HEK293 (cell line): ENCODE measurements around the gene UGGT1.

Source experiments
- MYNN ChIP-seq: fragments of 450-650 bp; formaldehyde crosslinking; IDR thresholded peaks from 2 replicates; pipeline ENCODE4 v1.5.1; 2016; ENCODE audit warnings: missing biosample characterization, missing genetic modification characterization, borderline replicate concordance
- OVOL3 ChIP-seq: fragments of 450-650 bp; formaldehyde crosslinking; IDR thresholded peaks from 2 replicates; pipeline ENCODE4 v1.5.1; 2016; ENCODE audit warnings: missing biosample characterization, missing genetic modification characterization
- RBAK ChIP-seq: fragments of 450-650 bp; formaldehyde crosslinking; IDR thresholded peaks from 2 replicates; pipeline ENCODE4 v1.5.1; 2016; ENCODE audit warnings: missing biosample characterization, missing genetic modification characterization
- SETDB1 ChIP-seq: IDR thresholded peaks from one replicate; pipeline ENCODE4 v1.6.1; 2017; ENCODE audit warnings: mild to moderate bottlenecking, low read length, moderate library complexity, mixed read lengths; ENCODE audit not compliant: insufficient read length
- SP3 ChIP-seq: fragments of 450-650 bp; formaldehyde crosslinking; IDR thresholded peaks from 2 replicates; pipeline ENCODE4 v1.5.1; 2016; ENCODE audit warnings: missing biosample characterization, missing genetic modification characterization
- ZBTB21 ChIP-seq: fragments of 450-650 bp; formaldehyde crosslinking; IDR thresholded peaks from 2 replicates; pipeline ENCODE4 v1.5.1; 2017; ENCODE audit warnings: missing biosample characterization, missing genetic modification characterization
- ZNF146 ChIP-seq: fragments of 450-650 bp; formaldehyde crosslinking; IDR thresholded peaks from 2 replicates; pipeline ENCODE4 v1.5.1; 2016; ENCODE audit warnings: missing biosample characterization, missing genetic modification characterization
- ZNF202 ChIP-seq: fragments of 450-650 bp; formaldehyde crosslinking; IDR thresholded peaks from 2 replicates; pipeline ENCODE4 v1.5.1; 2016; ENCODE audit warnings: missing biosample characterization, missing genetic modification characterization, borderline replicate concordance
- ZNF248 ChIP-seq: fragments of 450-650 bp; formaldehyde crosslinking; IDR thresholded peaks from 2 replicates; pipeline ENCODE4 v1.5.1; 2017; ENCODE audit warnings: missing biosample characterization, missing genetic modification characterization
- ZNF416 ChIP-seq: fragments of 450-650 bp; formaldehyde crosslinking; IDR thresholded peaks from 2 replicates; pipeline ENCODE4 v1.5.1; 2016; ENCODE audit warnings: missing biosample characterization, missing genetic modification characterization
- ZNF514 ChIP-seq: fragments of 450-650 bp; formaldehyde crosslinking; IDR thresholded peaks from 2 replicates; pipeline ENCODE4 v1.5.1; 2016; ENCODE audit warnings: missing biosample characterization, missing genetic modification characterization
- ZNF555 ChIP-seq: fragments of 450-650 bp; formaldehyde crosslinking; conservative IDR thresholded peaks from 2 replicates; pipeline ENCODE4 v1.5.1; 2017; ENCODE audit warnings: missing biosample characterization, mild to moderate bottlenecking, missing genetic modification characterization, inconsistent platforms
- ZNF585B ChIP-seq: fragments of 450-650 bp; formaldehyde crosslinking; IDR thresholded peaks from 2 replicates; pipeline ENCODE4 v1.5.1; 2016; ENCODE audit warnings: missing biosample characterization, missing genetic modification characterization
- ZNF629 ChIP-seq: fragments of 450-650 bp; formaldehyde crosslinking; IDR thresholded peaks from 2 replicates; pipeline ENCODE4 v1.5.1; 2017; ENCODE audit warnings: missing biosample characterization, missing genetic modification characterization
- ZNF654 ChIP-seq: fragments of 450-650 bp; formaldehyde crosslinking; IDR thresholded peaks from 2 replicates; pipeline ENCODE4 v1.5.1; 2016; ENCODE audit warnings: low read depth, missing biosample characterization, missing genetic modification characterization
- ZNF664 ChIP-seq: fragments of 450-650 bp; formaldehyde crosslinking; IDR thresholded peaks from 2 replicates; pipeline ENCODE4 v1.5.1; 2016; ENCODE audit warnings: missing biosample characterization, missing genetic modification characterization
- ZNF76 ChIP-seq: fragments of 450-650 bp; formaldehyde crosslinking; IDR thresholded peaks from 2 replicates; pipeline ENCODE4; 2016; ENCODE audit warnings: low read depth, missing biosample characterization, missing genetic modification characterization, borderline replicate concordance
- ZNF843 ChIP-seq: fragments of 450-650 bp; formaldehyde crosslinking; IDR thresholded peaks from 2 replicates; pipeline ENCODE4 v1.5.1; 2016; ENCODE audit warnings: missing biosample characterization, missing genetic modification characterization
- TF ChIP-seq, protein P1 (sequence below): fragments of 450-650 bp; formaldehyde crosslinking; IDR thresholded peaks from 2 replicates; pipeline ENCODE4 v1.5.1; 2016; ENCODE audit warnings: missing biosample characterization, missing genetic modification characterization
- TF ChIP-seq, protein P2 (sequence below): fragments of 450-650 bp; formaldehyde crosslinking; IDR thresholded peaks from 2 replicates; pipeline ENCODE4 v1.5.1; 2016; ENCODE audit warnings: missing biosample characterization, missing genetic modification characterization
- TF ChIP-seq, protein P3 (sequence below): fragments of 450-650 bp; formaldehyde crosslinking; IDR thresholded peaks from 2 replicates; pipeline ENCODE4 v1.5.1; 2016; ENCODE audit warnings: missing biosample characterization, missing genetic modification characterization
- TF ChIP-seq, protein P4 (sequence below): fragments of 450-650 bp; formaldehyde crosslinking; IDR thresholded peaks from 2 replicates; pipeline ENCODE4 v1.5.1; 2016; ENCODE audit warnings: missing biosample characterization, missing genetic modification characterization
- TF ChIP-seq, protein P5 (sequence below): fragments of 450-650 bp; formaldehyde crosslinking; IDR thresholded peaks from 2 replicates; pipeline ENCODE4 v1.5.1; 2016; ENCODE audit warnings: missing biosample characterization, missing genetic modification characterization
- TF ChIP-seq, protein P6 (sequence below): fragments of 450-650 bp; formaldehyde crosslinking; IDR thresholded peaks from 2 replicates; pipeline ENCODE4 v1.5.1; 2016; ENCODE audit warnings: missing biosample characterization, missing genetic modification characterization

The UGGT1 gene

DNA sequence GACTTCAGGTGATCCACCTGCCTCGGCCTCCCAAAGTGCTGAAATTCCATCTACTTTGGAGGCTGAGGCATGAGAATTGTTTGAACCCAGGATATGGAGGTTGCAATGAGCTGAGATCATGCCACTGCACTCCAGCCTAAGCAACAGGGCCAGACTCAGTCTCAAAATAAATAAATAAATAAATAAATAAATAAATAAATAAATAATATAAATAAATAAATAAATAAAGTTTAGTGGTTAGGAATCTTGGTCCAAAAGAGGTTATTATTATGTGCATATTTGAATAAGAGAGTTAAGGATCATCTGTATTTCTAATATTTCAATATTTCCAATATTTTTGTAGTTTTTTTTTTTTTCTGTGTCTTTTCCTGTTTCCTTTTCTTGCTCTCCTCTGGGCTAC, 136.9 kb downstream of the UGGT1 start (continued):
- TF ChIP-seq, protein P1, sequence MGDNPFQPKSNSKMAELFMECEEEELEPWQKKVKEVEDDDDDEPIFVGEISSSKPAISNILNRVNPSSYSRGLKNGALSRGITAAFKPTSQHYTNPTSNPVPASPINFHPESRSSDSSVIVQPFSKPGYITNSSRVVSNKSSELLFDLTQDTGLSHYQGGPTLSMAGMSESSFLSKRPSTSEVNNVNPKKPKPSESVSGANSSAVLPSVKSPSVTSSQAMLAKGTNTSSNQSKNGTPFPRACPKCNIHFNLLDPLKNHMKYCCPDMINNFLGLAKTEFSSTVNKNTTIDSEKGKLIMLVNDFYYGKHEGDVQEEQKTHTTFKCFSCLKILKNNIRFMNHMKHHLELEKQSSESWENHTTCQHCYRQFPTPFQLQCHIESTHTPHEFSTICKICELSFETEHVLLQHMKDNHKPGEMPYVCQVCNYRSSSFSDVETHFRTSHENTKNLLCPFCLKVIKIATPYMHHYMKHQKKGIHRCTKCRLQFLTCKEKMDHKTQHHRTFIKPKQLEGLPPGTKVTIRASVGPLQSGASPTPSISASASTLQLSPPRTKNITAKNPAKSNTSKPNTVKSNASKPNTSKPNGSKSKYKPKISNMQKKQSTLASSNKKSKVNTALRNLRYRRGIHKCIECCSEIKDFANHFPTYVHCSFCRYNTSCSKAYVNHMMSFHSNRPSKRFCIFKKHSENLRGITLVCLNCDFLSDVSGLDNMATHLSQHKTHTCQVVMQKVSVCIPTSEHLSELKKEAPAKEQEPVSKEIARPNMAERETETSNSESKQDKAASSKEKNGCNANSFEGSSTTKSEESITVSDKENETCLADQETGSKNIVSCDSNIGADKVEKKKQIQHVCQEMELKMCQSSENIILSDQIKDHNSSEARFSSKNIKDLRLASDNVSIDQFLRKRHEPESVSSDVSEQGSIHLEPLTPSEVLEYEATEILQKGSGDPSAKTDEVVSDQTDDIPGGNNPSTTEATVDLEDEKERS (tag by site-specific recombination) = no peak
- TF ChIP-seq, protein P2, sequence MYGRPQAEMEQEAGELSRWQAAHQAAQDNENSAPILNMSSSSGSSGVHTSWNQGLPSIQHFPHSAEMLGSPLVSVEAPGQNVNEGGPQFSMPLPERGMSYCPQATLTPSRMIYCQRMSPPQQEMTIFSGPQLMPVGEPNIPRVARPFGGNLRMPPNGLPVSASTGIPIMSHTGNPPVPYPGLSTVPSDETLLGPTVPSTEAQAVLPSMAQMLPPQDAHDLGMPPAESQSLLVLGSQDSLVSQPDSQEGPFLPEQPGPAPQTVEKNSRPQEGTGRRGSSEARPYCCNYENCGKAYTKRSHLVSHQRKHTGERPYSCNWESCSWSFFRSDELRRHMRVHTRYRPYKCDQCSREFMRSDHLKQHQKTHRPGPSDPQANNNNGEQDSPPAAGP (tag by site-specific recombination) = no peak
- TF ChIP-seq ZNF248 (tag by site-specific recombination) = no peak
- 0 out of 2 replicates have a peak, but pooled peaks have one; percentile 27 for TF ChIP-seq SP3 (tag by site-specific recombination)
- TF ChIP-seq OVOL3 = no peak
- peak; percentile 100 for TF ChIP-seq ZNF555 (tag by site-specific recombination)
- TF ChIP-seq, protein P3, sequence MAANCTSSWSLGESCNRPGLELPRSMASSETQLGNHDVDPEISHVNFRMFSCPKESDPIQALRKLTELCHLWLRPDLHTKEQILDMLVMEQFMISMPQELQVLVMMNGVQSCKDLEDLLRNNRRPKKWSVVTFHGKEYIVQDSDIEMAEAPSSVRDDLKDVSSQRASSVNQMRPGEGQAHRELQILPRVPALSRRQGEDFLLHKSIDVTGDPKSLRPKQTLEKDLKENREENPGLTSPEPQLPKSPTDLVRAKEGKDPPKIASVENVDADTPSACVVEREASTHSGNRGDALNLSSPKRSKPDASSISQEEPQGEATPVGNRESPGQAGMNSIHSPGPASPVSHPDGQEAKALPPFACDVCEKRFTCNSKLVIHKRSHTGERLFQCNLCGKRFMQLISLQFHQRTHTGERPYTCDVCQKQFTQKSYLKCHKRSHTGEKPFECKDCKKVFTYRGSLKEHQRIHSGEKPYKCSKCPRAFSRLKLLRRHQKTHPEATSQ = no peak
- 0 out of 2 replicates have a peak, but pooled peaks have one; percentile 26 for TF ChIP-seq ZNF514 (tag by site-specific recombination)
- no peak for TF ChIP-seq ZNF585B (tag by site-specific recombination)
- peak; percentile 87 for TF ChIP-seq ZNF664 (tag by site-specific recombination)
- peak; percentile 96 for TF ChIP-seq ZNF202 (tag by site-specific recombination)
- peak; percentile 15; the same call in 1 of the 2 replicates for TF ChIP-seq ZNF146 (tag by site-specific recombination)
- TF ChIP-seq ZNF629 = peak; percentile 76
- TF ChIP-seq, protein P4, sequence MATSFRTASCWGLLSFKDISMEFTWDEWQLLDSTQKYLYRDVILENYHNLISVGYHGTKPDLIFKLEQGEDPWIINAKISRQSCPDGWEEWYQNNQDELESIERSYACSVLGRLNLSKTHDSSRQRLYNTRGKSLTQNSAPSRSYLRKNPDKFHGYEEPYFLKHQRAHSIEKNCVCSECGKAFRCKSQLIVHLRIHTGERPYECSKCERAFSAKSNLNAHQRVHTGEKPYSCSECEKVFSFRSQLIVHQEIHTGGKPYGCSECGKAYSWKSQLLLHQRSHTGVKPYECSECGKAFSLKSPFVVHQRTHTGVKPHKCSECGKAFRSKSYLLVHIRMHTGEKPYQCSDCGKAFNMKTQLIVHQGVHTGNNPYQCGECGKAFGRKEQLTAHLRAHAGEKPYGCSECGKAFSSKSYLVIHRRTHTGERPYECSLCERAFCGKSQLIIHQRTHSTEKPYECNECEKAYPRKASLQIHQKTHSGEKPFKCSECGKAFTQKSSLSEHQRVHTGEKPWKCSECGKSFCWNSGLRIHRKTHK (tag by site-specific recombination) = no peak
- TF ChIP-seq, protein P5, sequence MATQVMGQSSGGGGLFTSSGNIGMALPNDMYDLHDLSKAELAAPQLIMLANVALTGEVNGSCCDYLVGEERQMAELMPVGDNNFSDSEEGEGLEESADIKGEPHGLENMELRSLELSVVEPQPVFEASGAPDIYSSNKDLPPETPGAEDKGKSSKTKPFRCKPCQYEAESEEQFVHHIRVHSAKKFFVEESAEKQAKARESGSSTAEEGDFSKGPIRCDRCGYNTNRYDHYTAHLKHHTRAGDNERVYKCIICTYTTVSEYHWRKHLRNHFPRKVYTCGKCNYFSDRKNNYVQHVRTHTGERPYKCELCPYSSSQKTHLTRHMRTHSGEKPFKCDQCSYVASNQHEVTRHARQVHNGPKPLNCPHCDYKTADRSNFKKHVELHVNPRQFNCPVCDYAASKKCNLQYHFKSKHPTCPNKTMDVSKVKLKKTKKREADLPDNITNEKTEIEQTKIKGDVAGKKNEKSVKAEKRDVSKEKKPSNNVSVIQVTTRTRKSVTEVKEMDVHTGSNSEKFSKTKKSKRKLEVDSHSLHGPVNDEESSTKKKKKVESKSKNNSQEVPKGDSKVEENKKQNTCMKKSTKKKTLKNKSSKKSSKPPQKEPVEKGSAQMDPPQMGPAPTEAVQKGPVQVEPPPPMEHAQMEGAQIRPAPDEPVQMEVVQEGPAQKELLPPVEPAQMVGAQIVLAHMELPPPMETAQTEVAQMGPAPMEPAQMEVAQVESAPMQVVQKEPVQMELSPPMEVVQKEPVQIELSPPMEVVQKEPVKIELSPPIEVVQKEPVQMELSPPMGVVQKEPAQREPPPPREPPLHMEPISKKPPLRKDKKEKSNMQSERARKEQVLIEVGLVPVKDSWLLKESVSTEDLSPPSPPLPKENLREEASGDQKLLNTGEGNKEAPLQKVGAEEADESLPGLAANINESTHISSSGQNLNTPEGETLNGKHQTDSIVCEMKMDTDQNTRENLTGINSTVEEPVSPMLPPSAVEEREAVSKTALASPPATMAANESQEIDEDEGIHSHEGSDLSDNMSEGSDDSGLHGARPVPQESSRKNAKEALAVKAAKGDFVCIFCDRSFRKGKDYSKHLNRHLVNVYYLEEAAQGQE = peak; percentile 90
- TF ChIP-seq ZNF654 (tag by site-specific recombination) = peak; percentile 57
- peak; percentile 71; the same call in 1 of the 2 replicates for TF ChIP-seq MYNN (tag by site-specific recombination)
- peak; percentile 76 for TF ChIP-seq ZBTB21
- no peak for TF ChIP-seq ZNF76 (tag by site-specific recombination)
- TF ChIP-seq ZNF843 = no peak
- TF ChIP-seq RBAK (tag by site-specific recombination) = 0 out of 2 replicates have a peak, but pooled peaks have one; percentile 64
- TF ChIP-seq, protein P6, sequence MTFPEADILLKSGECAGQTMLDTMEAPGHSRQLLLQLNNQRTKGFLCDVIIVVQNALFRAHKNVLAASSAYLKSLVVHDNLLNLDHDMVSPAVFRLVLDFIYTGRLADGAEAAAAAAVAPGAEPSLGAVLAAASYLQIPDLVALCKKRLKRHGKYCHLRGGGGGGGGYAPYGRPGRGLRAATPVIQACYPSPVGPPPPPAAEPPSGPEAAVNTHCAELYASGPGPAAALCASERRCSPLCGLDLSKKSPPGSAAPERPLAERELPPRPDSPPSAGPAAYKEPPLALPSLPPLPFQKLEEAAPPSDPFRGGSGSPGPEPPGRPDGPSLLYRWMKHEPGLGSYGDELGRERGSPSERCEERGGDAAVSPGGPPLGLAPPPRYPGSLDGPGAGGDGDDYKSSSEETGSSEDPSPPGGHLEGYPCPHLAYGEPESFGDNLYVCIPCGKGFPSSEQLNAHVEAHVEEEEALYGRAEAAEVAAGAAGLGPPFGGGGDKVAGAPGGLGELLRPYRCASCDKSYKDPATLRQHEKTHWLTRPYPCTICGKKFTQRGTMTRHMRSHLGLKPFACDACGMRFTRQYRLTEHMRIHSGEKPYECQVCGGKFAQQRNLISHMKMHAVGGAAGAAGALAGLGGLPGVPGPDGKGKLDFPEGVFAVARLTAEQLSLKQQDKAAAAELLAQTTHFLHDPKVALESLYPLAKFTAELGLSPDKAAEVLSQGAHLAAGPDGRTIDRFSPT (tag by site-specific recombination) = no peak
- TF ChIP-seq ZNF416 (tag by site-specific recombination) = no peak
- no peak for TF ChIP-seq SETDB1
